Stimulated activated CD4-positive, alpha-beta T cell treated with anti-CD3 and anti-CD28 coated beads, Interleukin-15, amount 100 ng/mL, for 1 hour (primary cell): ENCODE measurements around the gene NUPR1.
A peak's percentile ranks its signal among the peaks of the same experiment; 100 is the strongest.
"Not testable (repeated sequence)": the region's sequence is repeated elsewhere in the genome, so short reads cannot be mapped to it uniquely, and the experiment has no call there.

ENCODE experiments used
- DNase-seq, 2 donors: peaks; one replicate each; pipeline ENCODE4 v3.0.0-alpha.2; 2020; ENCODE audit warnings: low read depth in 1 of 2, low spot score in 1 of 2

Gene NUPR1

DNA sequence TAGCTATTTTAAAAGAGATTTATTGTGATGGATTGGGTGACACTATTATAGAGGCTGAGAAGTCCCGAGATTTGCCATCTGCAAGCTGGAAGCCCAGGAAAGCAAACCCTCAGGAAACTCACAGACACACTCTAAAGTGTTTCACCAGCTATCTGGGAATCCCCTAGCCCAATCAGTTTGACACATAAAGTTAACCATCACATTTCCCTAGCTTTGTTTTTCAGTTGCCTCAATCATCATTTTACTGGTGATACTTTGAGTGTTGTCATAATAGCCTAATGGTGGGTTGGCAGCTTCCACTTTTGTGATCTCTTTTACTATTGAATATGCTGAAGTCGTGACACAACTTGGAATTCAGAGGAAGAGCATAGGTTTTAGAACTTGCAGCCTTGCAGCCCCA is 16.8 kb upstream of the NUPR1 start:
- no peak for DNase-seq

- DNase-seq = no peak
Observed at GRCh38 chr16:28554634-28555423, 16.1 kb upstream of the NUPR1 start.

GRCh38 chr16:28553776-28554633 is 15.2 kb upstream of the NUPR1 start, which contains the start of gene SGF29:
Gene SGF29, plus strand, starts transcription at chr16:28553920. Its CDS starts 27,150 bp downstream, at chr16:28581070.
- DNase-seq = peak; percentile 81 to 85

DNA sequence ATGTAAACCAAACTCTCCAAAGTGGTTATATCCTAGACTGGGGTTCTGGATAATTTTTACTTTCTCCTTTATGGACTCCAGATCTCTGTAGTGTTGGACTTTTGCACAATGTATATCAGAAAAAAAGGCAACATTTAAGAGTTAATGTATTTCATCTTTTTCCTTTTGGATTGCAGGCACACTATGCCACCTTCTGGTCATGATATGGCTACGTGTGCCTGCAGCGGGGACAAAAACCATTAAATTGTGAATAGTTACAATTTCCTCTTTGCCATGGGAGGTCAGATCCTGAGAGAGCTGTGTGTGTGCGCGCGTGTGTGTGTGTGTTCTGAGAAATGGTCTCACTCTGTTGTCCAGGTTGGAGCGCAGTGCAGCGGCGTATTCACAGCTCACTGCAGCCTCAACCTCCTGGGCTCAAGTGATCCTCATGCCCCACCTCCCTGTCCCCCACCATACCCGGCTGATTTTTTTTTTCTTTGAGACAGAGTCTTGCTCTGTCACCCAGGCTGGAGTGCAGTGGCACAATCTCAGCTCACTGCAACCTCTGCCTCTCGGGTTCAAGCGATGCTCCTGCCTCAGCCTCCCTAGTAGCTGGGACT is 10.6 kb upstream of the NUPR1 start:
- no peak for DNase-seq

- DNase-seq = no peak
Observed at GRCh38 chr16:28548306-28548802, 9.6 kb upstream of the NUPR1 start.

GRCh38 chr16:28546626-28547025 is 7.9 kb upstream of the NUPR1 start:
- no peak for DNase-seq

- DNase-seq = not testable (repeated sequence)
Observed at GRCh38 chr16:28545964-28546363, 7.2 kb upstream of the NUPR1 start.

DNA sequence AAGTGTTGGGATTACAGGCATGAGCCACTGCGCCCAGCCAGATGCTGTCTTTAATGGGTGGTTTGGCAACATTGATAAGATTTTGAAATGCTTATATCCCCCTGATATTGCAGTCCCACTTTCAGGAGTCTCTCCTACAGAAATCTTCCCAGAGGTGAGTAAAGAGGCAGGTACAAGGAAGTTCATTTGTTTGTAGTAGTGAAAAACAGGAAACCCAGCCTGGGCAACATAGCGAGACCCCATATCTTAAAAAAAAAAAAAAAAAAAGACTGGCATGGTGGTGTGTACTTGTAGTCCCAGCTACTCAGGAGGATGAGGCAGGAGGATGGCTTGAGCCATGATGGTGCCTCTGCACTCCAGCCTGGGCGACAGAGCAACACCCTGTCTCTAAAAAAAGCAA is 6.2 kb upstream of the NUPR1 start:
- DNase-seq = no peak

GRCh38 chr16:28543072-28543471 is 4.3 kb upstream of the NUPR1 start:
- no peak for DNase-seq

DNA sequence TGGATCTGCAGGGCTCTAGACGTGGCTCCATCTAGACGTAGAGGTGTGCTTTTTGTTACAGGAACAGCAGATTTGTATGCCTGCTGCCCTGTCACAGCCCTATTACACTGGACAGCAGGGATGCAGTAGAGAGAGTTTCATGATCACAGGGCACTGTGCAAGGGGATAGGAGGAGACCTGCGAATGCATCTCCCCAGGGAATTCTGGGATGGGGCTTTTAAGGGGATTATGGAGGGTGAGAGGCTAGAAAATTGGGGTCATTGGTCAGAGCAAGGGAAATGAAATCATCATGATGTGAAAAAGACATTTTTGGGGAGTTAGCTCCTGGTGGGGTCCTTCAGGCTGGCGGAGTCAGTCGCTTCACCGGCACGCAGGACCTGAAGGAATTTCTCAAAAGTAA is 3.9 kb upstream of the NUPR1 start:
- no peak for DNase-seq

- DNase-seq = no peak
Observed at GRCh38 chr16:28540346-28540745, 1.6 kb upstream of the NUPR1 start.

GRCh38 chr16:28537964-28538732 is 626 bp downstream of the NUPR1 start:
- DNase-seq = no peak

DNA sequence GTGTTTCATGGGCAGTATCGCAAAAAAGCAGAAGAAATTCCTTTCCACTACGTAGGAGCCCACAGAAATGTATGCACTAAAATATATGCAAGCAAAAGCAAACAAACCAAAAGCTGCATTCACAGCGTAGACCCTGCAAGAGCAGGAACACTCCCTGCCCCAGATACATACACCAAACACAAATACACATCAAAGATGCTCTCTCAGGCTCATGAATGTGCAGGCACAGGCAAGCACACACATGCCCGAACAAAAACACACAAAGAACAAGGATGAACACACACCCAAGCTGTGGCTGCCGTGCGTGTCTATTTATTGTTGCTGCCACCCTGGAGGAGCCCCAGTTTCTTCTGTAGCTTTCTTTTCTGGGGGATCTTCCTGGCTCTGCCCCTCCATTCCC is 1.7 kb downstream of the NUPR1 start:
- DNase-seq = no peak

GRCh38 chr16:28534542-28535373 is 4.0 kb downstream of the NUPR1 start:
- no peak for DNase-seq

- DNase-seq = no peak
Observed at GRCh38 chr16:28532940-28533647, 5.7 kb downstream of the NUPR1 start.

- no peak for DNase-seq
Observed at GRCh38 chr16:28531777-28532744, 6.7 kb downstream of the NUPR1 start.

- no peak for DNase-seq
Observed at GRCh38 chr16:28529124-28529523, 9.7 kb downstream of the NUPR1 start.

- DNase-seq = no peak
Observed at GRCh38 chr16:28528463-28528867, 10.3 kb downstream of the NUPR1 start.
